Measurements from ENCODE around the gene USP16. TPM values are rescaled to one million over a fixed set of nuclear protein-coding genes. Genes with fewer than 3 reads are reported as not detected.

Gene USP16
- total RNA-seq, 3 donors from 2014 or later (not counting 1 experiment from before 2014, with no cell fraction given) = 67.9 to 76.9 (median 75.7) TPM

GRCh38 chr21:29064850-29065481 is 40.5 kb downstream of the USP16 start:
- no peaks in the 10 kb centered on the region for H3K9me3 Mint-ChIP-seq
- no peak for ATAC-seq
- intact Hi-C loops (cut with micrococcal nuclease) = no loop called here
- no peak overlapping the region for H3K27ac ChIP-seq (ENCODE audit: low read length)
- H3K4me3 ChIP-seq (ENCODE audit: low read length) = no peak overlapping the region
- peaks cover 89% of the 10 kb centered on the region for H3K36me3 ChIP-seq (ENCODE audit: control insufficient read depth, insufficient read depth, low read length)
- no peak for DNase-seq
- no peaks in the 10 kb centered on the region for H3K27me3 ChIP-seq (ENCODE audit: control insufficient read depth, insufficient read depth, low read length)
- no peak overlapping the region for H3K4me3 Mint-ChIP-seq
- no peak for TF ChIP-seq CTCF (IDR thresholded peaks at IDR 0.05)
- H3K9me3 ChIP-seq (ENCODE audit: control insufficient read depth, insufficient read depth, low read length) = no peaks in the 10 kb centered on the region
- H3K36me3 Mint-ChIP-seq = peaks cover 36% of the 10 kb centered on the region
- no peaks in the 10 kb centered on the region for H3K27me3 Mint-ChIP-seq (ENCODE audit: low read depth in 2 of 2)
- no peaks in the 10 kb centered on the region for H3K4me1 ChIP-seq (ENCODE audit: control insufficient read depth, insufficient read depth, low read length)
- WGBS (ENCODE audit: insufficient coverage) = 77% methylated on average over 3 of the region's 3 CpGs
- H3K4me1 Mint-ChIP-seq = no peaks in the 10 kb centered on the region
- H3K27ac Mint-ChIP-seq = peak overlapping the region in 1 of 2 donors; percentile 7

GRCh38 chr21:29072873-29073221 is 48.4 kb downstream of the USP16 start:
- ATAC-seq = no peak
- peaks cover 12% of the 10 kb centered on the region for H3K36me3 ChIP-seq (ENCODE audit: control insufficient read depth, insufficient read depth, low read length)
- no peak for DNase-seq
- no peaks in the 10 kb centered on the region for H3K9me3 ChIP-seq (ENCODE audit: control insufficient read depth, insufficient read depth, low read length)
- H3K4me3 ChIP-seq (ENCODE audit: low read length) = peak overlapping the region; percentile 89
- H3K4me1 ChIP-seq (ENCODE audit: control insufficient read depth, insufficient read depth, low read length) = peaks cover 22% of the 10 kb centered on the region
- Mint-ChIP-seq H3K4me1 (peaks cover 39 to 52% of the 10 kb centered on the region in 2 donors), H3K9me3 (no peaks in the 10 kb centered on the region), H3K27me3 (ENCODE audit: low read depth in 2 of 2) (no peaks in the 10 kb centered on the region), H3K36me3 (no peaks in the 10 kb centered on the region), H3K4me3 (peak overlapping the region; percentile 100), H3K27ac (peak overlapping the region; percentile 100)
- under 1% methylated on average over 13 of the region's 13 CpGs for WGBS (ENCODE audit: insufficient coverage)
- no peaks in the 10 kb centered on the region for H3K27me3 ChIP-seq (ENCODE audit: control insufficient read depth, insufficient read depth, low read length)
- intact Hi-C loops (cut with micrococcal nuclease) = loop anchor here (1.0 to 10.0 kb wide), 6 partner anchors 49 to 238 kb away; partner anchors contain the start of genes LTN1 and USP16
- peak overlapping the region; percentile 80 for H3K27ac ChIP-seq (ENCODE audit: low read length)
- no peak for TF ChIP-seq CTCF (IDR thresholded peaks at IDR 0.05)

GRCh38 chr21:29073222-29074006 is 48.9 kb downstream of the USP16 start, which contains the start of gene CCT8:
Gene CCT8 (minus strand): TSS chr21:29073648. CDS start chr21:29073590, 58 bp downstream.
- H3K27ac Mint-ChIP-seq = peak within 1 kb of the TSS; percentile 100
- no peaks in the 10 kb centered on the region for H3K9me3 Mint-ChIP-seq
- H3K27ac ChIP-seq (ENCODE audit: low read length) = peak within 1 kb of the TSS; percentile 80
- H3K4me3 Mint-ChIP-seq = peak within 1 kb of the TSS; percentile 100
- H3K4me3 ChIP-seq (ENCODE audit: low read length) = peak within 1 kb of the TSS; percentile 89
- peaks cover 44 to 56% of the 10 kb centered on the region in 2 donors for H3K4me1 Mint-ChIP-seq
- WGBS (ENCODE audit: insufficient coverage) = under 1% methylated on average over 62 of the region's 62 CpGs
- no peaks in the 10 kb centered on the region for H3K9me3 ChIP-seq (ENCODE audit: control insufficient read depth, insufficient read depth, low read length)
- intact Hi-C loops (cut with micrococcal nuclease) = loop anchor here (1.0 to 10.0 kb wide), 6 partner anchors 49 to 239 kb away; partner anchors contain the start of genes LTN1 and USP16
- no peaks in the 10 kb centered on the region for H3K36me3 Mint-ChIP-seq
- H3K27me3 ChIP-seq (ENCODE audit: control insufficient read depth, insufficient read depth, low read length) = no peaks in the 10 kb centered on the region
- DNase-seq (peak; percentile 95 to 100), ATAC-seq (peak; percentile 94 to 98 (median 95))
- no peak for TF ChIP-seq CTCF (IDR thresholded peaks at IDR 0.05)
- no peaks in the 10 kb centered on the region for H3K27me3 Mint-ChIP-seq (ENCODE audit: low read depth in 2 of 2)
- H3K4me1 ChIP-seq (ENCODE audit: control insufficient read depth, insufficient read depth, low read length) = peaks cover 25% of the 10 kb centered on the region
- H3K36me3 ChIP-seq (ENCODE audit: control insufficient read depth, insufficient read depth, low read length) = peaks cover 11% of the 10 kb centered on the region

Measured in natural killer cell (primary cell).